PC-3 (cell line): ENCODE results near the gene PLIN4.

Source experiments
- CTCF ChIP-seq: fragments of 300-600 bp; sonication (generic); conservative IDR thresholded peaks from 2 replicates; pipeline ENCODE4 v1.5.1; 2017; ENCODE audit warnings: antibody characterized with exemption, low read depth, mild to moderate bottlenecking, low read length
- EZH2 ChIP-seq: fragments of 300-600 bp; sonication (generic); IDR thresholded peaks from one replicate; pipeline ENCODE4 v1.6.1; 2017; ENCODE audit warnings: antibody characterized with exemption, mild to moderate bottlenecking, low read length; ENCODE audit not compliant: unreplicated experiment
- EZH2phosphoT487 ChIP-seq: fragments of 300-600 bp; sonication (generic); IDR thresholded peaks from 2 replicates; pipeline ENCODE4 v1.6.1; 2018; ENCODE audit warnings: mild to moderate bottlenecking, antibody characterized with exemption, low read length, borderline replicate concordance

GRCh38 chr19:4472174-4472974, 45.9 kb downstream of the PLIN4 start, which contains the start of gene HDGFL2:
- TF ChIP-seq CTCF, result no peak
- no peak for TF ChIP-seq EZH2phosphoT487
- no peak for TF ChIP-seq EZH2
